ENCODE results near the gene BMP7. TPM values are rescaled to one million over a fixed set of nuclear protein-coding genes. Genes with fewer than 3 reads are reported as not detected.

The BMP7 gene
- total and polyA plus RNA-seq, 9 of the 15 experiments (the other 6 are each of a cell fraction or from before 2014, with no cell fraction given), result 0.18 TPM; not detected in 8

DNA sequence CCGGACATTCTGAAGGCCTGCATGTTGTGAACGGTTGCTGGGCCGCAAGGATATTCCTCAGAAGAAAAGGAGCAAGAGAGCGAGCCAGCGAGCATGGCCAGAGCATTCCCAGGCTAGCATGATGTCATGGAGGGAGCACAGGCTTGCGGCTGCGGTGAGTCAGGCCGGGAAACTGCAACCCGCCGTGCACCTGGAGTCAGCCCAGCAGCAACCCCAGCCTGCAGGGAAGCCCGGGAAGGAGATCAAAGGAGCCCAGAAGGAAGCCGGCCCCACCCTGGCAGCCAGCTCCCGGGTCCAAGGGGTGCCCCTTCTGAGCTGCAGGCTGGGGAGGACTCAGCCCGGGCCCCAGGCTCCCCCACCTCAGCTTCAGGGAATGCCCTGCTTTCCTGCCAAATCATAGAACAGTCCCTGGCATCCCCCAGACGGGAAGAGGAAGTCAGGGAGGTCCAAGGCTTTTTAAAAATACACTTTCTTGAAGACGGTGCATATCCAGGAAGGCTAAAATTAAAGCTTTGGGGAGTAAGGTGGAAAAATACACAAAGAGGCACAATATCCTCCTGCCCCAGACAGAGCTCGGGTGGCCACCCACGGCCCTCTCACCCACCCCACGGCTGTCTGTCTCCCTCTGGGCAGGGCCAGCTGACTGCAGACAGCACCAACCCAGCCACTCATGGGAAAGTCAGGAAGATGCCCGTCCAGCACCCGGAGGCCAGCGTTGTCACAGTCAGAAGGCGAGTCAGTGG lies 53.7 kb downstream of the BMP7 start:
- no peak overlapping the region for H3K4me3 ChIP-seq
- 1% methylated on average over 23 of the region's 23 CpGs for WGBS (ENCODE audit: insufficient coverage, low coverage, missing lambda C conversion rate)
- CTCF ChIA-PET (ENCODE audit: low intra/inter-chr PET ratio), result no interaction called here

More for the DNA sequence above, 53.7 kb downstream of the BMP7 start:
- Histone ChIP-seq H3K36me3 (ENCODE audit: control insufficient read depth, insufficient read depth, low read length) (no peaks in the 10 kb centered on the region), H3K27me3 (ENCODE audit: control insufficient read depth in 2 of 2, insufficient read depth in 2 of 2, low read length in 2 of 2) (peaks cover 32 to 75% of the 10 kb centered on the region in 2 experiments), H3K9me1 (ENCODE audit: control insufficient read depth, insufficient read depth, low read length) (no peaks in the 10 kb centered on the region), H3K9me3 (replicated peaks; ENCODE audit: control insufficient read depth, insufficient read depth, low read depth, low read length) (no peaks in the 10 kb centered on the region), H3K4me2 (ENCODE audit: insufficient read depth, low read length) (no peak overlapping the region), H3K27ac (ENCODE audit: extremely low read depth, low read depth, low read length) (no peak overlapping the region), H3K4me1 (replicated peaks in 1 of 2; ENCODE audit: control insufficient read depth in 2 of 2, insufficient read depth in 2 of 2, low read length in 2 of 2) (peaks cover 0 to 7% of the 10 kb centered on the region in 2 experiments; a peak in 1 of 5 replicates), H2AFZ (ENCODE audit: low read depth, low read length) (no peak overlapping the region), H3K9ac (ENCODE audit: insufficient read depth in 1 of 2, low read depth in 2 of 2, low read length in 2 of 2) (no peak overlapping the region), H3K79me2 (ENCODE audit: control insufficient read depth, insufficient read depth, low read length) (no peaks in the 10 kb centered on the region), H4K20me1 (replicated peaks; ENCODE audit: control insufficient read depth, insufficient read depth, low read length) (0 out of 2 replicates have a peak, but pooled peaks cover 5% of the 10 kb centered on the region)
- DNase-seq (ENCODE audit: extremely low read depth in 1 of 4, low spot score in 3 of 4) (no peak), FAIRE-seq (no peak), ATAC-seq (peak; percentile 34; the same call in 2 of the 3 replicates)
- POLR2A ChIA-PET, result interaction anchor here (0.7 to 1.1 kb wide), 3 partner anchors 17 to 118 kb away, joined by 3 to 4 read pairs (median 3); no protein-coding TSS in a partner anchor
- TF ChIP-seq JUN (IDR thresholded peaks at IDR 0.05; ENCODE audit: borderline replicate concordance, low read depth, low read length), result 0 out of 2 replicates have a peak, but pooled peaks have one; percentile 10
- TF ChIP-seq JUN (CRISPR knock-in tag; IDR thresholded peaks at IDR 0.05; ENCODE audit: borderline replicate concordance), result no peak
- TF ChIP-seq ZNF3 (CRISPR knock-in tag; IDR thresholded peaks at IDR 0.05), result no peak
- TF ChIP-seq, protein P1, sequence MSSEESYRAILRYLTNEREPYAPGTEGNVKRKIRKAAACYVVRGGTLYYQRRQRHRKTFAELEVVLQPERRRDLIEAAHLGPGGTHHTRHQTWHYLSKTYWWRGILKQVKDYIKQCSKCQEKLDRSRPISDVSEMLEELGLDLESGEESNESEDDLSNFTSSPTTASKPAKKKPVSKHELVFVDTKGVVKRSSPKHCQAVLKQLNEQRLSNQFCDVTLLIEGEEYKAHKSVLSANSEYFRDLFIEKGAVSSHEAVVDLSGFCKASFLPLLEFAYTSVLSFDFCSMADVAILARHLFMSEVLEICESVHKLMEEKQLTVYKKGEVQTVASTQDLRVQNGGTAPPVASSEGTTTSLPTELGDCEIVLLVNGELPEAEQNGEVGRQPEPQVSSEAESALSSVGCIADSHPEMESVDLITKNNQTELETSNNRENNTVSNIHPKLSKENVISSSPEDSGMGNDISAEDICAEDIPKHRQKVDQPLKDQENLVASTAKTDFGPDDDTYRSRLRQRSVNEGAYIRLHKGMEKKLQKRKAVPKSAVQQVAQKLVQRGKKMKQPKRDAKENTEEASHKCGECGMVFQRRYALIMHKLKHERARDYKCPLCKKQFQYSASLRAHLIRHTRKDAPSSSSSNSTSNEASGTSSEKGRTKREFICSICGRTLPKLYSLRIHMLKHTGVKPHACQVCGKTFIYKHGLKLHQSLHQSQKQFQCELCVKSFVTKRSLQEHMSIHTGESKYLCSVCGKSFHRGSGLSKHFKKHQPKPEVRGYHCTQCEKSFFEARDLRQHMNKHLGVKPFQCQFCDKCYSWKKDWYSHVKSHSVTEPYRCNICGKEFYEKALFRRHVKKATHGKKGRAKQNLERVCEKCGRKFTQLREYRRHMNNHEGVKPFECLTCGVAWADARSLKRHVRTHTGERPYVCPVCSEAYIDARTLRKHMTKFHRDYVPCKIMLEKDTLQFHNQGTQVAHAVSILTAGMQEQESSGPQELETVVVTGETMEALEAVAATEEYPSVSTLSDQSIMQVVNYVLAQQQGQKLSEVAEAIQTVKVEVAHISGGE (CRISPR knock-in tag; IDR thresholded peaks at IDR 0.05), result peak in 1 of 3 experiments; percentile 88; a peak in 2 of 6 replicates
- TF ChIP-seq CC2D1A (IDR thresholded peaks at IDR 0.05), result no peak
- 0 out of 2 replicates have a peak, but pooled peaks have one; percentile 1 for TF ChIP-seq SPI1 (IDR thresholded peaks at IDR 0.05; ENCODE audit: borderline replicate concordance, low read depth, low read length)
- no TSS peak for BruUV-seq (replicated peaks)
- in situ Hi-C loops (cut with MboI), result no loop called here
- intact Hi-C loops (cut with micrococcal nuclease), result no loop called here

Data from K562 (cell line).